Parathyroid adenoma (tissue), 2 donors: Measurements from ENCODE around the gene HINT3.
A peak's percentile ranks its signal among the peaks of the same experiment; 100 is the strongest.

Experiments used
- H2AFZ ChIP-seq: fragments of 300-600 bp; sonication (generic); one replicate; pipeline ENCODE4 v1.7.0; 2017; ENCODE audit warnings: antibody characterized with exemption, mild to moderate bottlenecking
- H3K27ac ChIP-seq: fragments of 300-600 bp; sonication (generic); one replicate; pipeline ENCODE4 v1.7.0; 2017
- H3K27me3 ChIP-seq: fragments of 300-600 bp; sonication (generic); one replicate; pipeline ENCODE4 v1.7.0; 2017; ENCODE audit warnings: low read length; ENCODE audit not compliant: control insufficient read depth, insufficient read depth
- H3K36me3 ChIP-seq: fragments of 300-600 bp; sonication (generic); one replicate; pipeline ENCODE4 v1.7.0; 2017; ENCODE audit warnings: low read length; ENCODE audit not compliant: control insufficient read depth, insufficient read depth
- H3K4me1 ChIP-seq: fragments of 300-600 bp; sonication (generic); one replicate; pipeline ENCODE4 v1.7.0; 2017; ENCODE audit warnings: control low read depth
- H3K4me2 ChIP-seq: fragments of 300-600 bp; sonication (generic); one replicate; pipeline ENCODE4 v1.7.0; 2017; ENCODE audit warnings: low read length
- H3K4me3 ChIP-seq: fragments of 300-600 bp; sonication (generic); one replicate; pipeline ENCODE4 v1.7.0; 2017; ENCODE audit warnings: low read depth, low read length
- H3K79me2 ChIP-seq: fragments of 300-600 bp; sonication (generic); one replicate; pipeline ENCODE4 v1.7.0; 2017; ENCODE audit warnings: control low read depth
- H3K9ac ChIP-seq: fragments of 300-600 bp; sonication (generic); one replicate; pipeline ENCODE4 v1.7.0; 2017; ENCODE audit warnings: mild to moderate bottlenecking
- H3K9me3 ChIP-seq: fragments of 300-600 bp; sonication (generic); one replicate; pipeline ENCODE4 v1.7.0; 2017; ENCODE audit warnings: low read length; ENCODE audit not compliant: control insufficient read depth
- CTCF ChIP-seq: fragments of 300-600 bp; sonication (generic); IDR thresholded peaks from one replicate; pipeline ENCODE4 v1.7.0; 2017; ENCODE audit warnings: antibody characterized with exemption, mild to moderate bottlenecking
- donor health status: primary hyperparathyroidism.

HINT3 gene

GRCh38 chr6:125957391-125957693 lies 772 bp downstream of the HINT3 start:
- peak overlapping the region; percentile 76 for H3K4me2 ChIP-seq
- H3K4me1 ChIP-seq = peaks cover 8% of the 10 kb centered on the region
- peak overlapping the region; percentile 95 for H3K4me3 ChIP-seq
- H3K36me3 ChIP-seq = no peaks in the 10 kb centered on the region
- TF ChIP-seq CTCF = no peak
- peak overlapping the region; percentile 92 for H3K27ac ChIP-seq
- peak overlapping the region; percentile 97 for H2AFZ ChIP-seq
- peaks cover 40% of the 10 kb centered on the region for H3K79me2 ChIP-seq
- H3K9ac ChIP-seq = peak overlapping the region; percentile 95
- no peaks in the 10 kb centered on the region for H3K9me3 ChIP-seq
- no peaks in the 10 kb centered on the region for H3K27me3 ChIP-seq

GRCh38 chr6:125957845-125958244 lies 1.3 kb downstream of the HINT3 start:
- peak overlapping the region; percentile 95 for H3K4me3 ChIP-seq
- H3K36me3 ChIP-seq = no peaks in the 10 kb centered on the region
- peak overlapping the region; percentile 92 for H3K27ac ChIP-seq

GRCh38 chr6:125959041-125959440 lies 2.5 kb downstream of the HINT3 start:
- TF ChIP-seq CTCF = no peak

More at GRCh38 chr6:125957845-125958244, 1.3 kb downstream of the HINT3 start:
- TF ChIP-seq CTCF = no peak
- Histone ChIP-seq H3K79me2 (peaks cover 40% of the 10 kb centered on the region), H3K9me3 (no peaks in the 10 kb centered on the region), H3K27me3 (no peaks in the 10 kb centered on the region), H3K4me1 (peaks cover 11% of the 10 kb centered on the region), H3K4me2 (peak overlapping the region; percentile 76), H2AFZ (peak overlapping the region; percentile 97), H3K9ac (no peak overlapping the region)

GRCh38 chr6:125961117-125961516 lies 4.5 kb downstream of the HINT3 start:
- Histone ChIP-seq H3K4me3 (no peak overlapping the region), H3K36me3 (no peaks in the 10 kb centered on the region), H3K79me2 (peaks cover 36% of the 10 kb centered on the region), H3K9ac (no peak overlapping the region), H2AFZ (no peak overlapping the region), H3K4me1 (peaks cover 11% of the 10 kb centered on the region), H3K27me3 (no peaks in the 10 kb centered on the region), H3K27ac (no peak overlapping the region), H3K4me2 (no peak overlapping the region), H3K9me3 (no peaks in the 10 kb centered on the region)
- no peak for TF ChIP-seq CTCF

More at GRCh38 chr6:125959041-125959440, 2.5 kb downstream of the HINT3 start:
- no peaks in the 10 kb centered on the region for H3K9me3 ChIP-seq
- H3K9ac ChIP-seq = no peak overlapping the region
- H3K27ac ChIP-seq = no peak overlapping the region
- H3K4me3 ChIP-seq = no peak overlapping the region
- H2AFZ ChIP-seq = no peak overlapping the region
- no peak overlapping the region for H3K4me2 ChIP-seq
- peaks cover 11% of the 10 kb centered on the region for H3K4me1 ChIP-seq
- H3K79me2 ChIP-seq = peaks cover 40% of the 10 kb centered on the region
- no peaks in the 10 kb centered on the region for H3K27me3 ChIP-seq
- no peaks in the 10 kb centered on the region for H3K36me3 ChIP-seq

GRCh38 chr6:125962900-125963497 lies 6.4 kb downstream of the HINT3 start:
- no peak for TF ChIP-seq CTCF

More at GRCh38 chr6:125962900-125963497, 6.4 kb downstream of the HINT3 start:
- Histone ChIP-seq H3K36me3 (no peaks in the 10 kb centered on the region), H3K4me3 (no peak overlapping the region), H3K27ac (no peak overlapping the region), H3K79me2 (peaks cover 23% of the 10 kb centered on the region), H3K4me1 (peaks cover 11% of the 10 kb centered on the region), H3K27me3 (no peaks in the 10 kb centered on the region), H3K9me3 (no peaks in the 10 kb centered on the region), H3K9ac (no peak overlapping the region), H3K4me2 (no peak overlapping the region), H2AFZ (no peak overlapping the region)
